Endothelial cell of umbilical vein (primary cell): ENCODE measurements around the gene OTULINL. TPM values are rescaled to one million over a fixed set of nuclear protein-coding genes. Genes with fewer than 3 reads are reported as not detected.

ENCODE experiments used
- BruUV-seq: library from RNA; stranded (reverse); fragments of 400-500 nt; replicated peaks from 2 replicates; lab custom pipeline; 2021; lab: Mats Ljungman, UMichigan
- CTCF ChIA-PET: fragments of 300-600, 350-600 bp; sonication (Branson Sonifier 250); formaldehyde crosslinking; loops from one replicate; lab custom pipeline; 2021; ENCODE audit warnings: antibody characterized with exemption, inconsistent platforms; lab: Charles Lee
- POLR2A ChIA-PET: fragments of 300-600, 350-600 bp; sonication (Branson Sonifier 250); formaldehyde crosslinking; loops from one replicate; lab custom pipeline; 2021; ENCODE audit warnings: antibody characterized with exemption, inconsistent platforms; lab: Charles Lee
- DNase-seq: peaks from one replicate; pipeline ENCODE4 v3.0.0-alpha.2; 2011; ENCODE audit warnings: low read depth, low spot score
- FAIRE-seq: peaks from 2 replicates; lab custom pipeline; 2011; peaks lifted over from hg19 to GRCh38; lab: Jason Lieb, UNC
- H2AFZ ChIP-seq: 2 replicates; pipeline ENCODE4 v1.6.0; 2012; ENCODE audit warnings: low read depth, low read length, control low read depth, inconsistent platforms
- H3K27ac ChIP-seq: 2 replicates; pipeline ENCODE4 v1.5.1; 2011; ENCODE audit warnings: low read depth, mild to moderate bottlenecking, control low read depth, low read length, moderate library complexity; ENCODE audit not compliant: insufficient read depth
- H3K27me3 ChIP-seq, 2 experiments: 2 replicates each; pipeline versions ENCODE4 v1.6.0 to v1.6.1; 2011; ENCODE audit warnings: low read length in 2 of 2, mixed read lengths in 1 of 2; ENCODE audit not compliant: control insufficient read depth in 2 of 2, insufficient read depth in 2 of 2
- H3K36me3 ChIP-seq, 2 experiments: 2 replicates in 1 of 2; 3 replicates in 1 of 2; pipeline ENCODE4 v1.5.1; 2011; ENCODE audit warnings: low read length in 2 of 2, mild to moderate bottlenecking in 1 of 2, moderate library complexity in 1 of 2; ENCODE audit not compliant: control insufficient read depth in 2 of 2, insufficient read depth in 2 of 2; ENCODE audit errors: extremely low read depth in 1 of 2
- H3K4me1 ChIP-seq: 3 replicates; pipeline ENCODE4 v1.5.1; 2011; ENCODE audit warnings: mild to moderate bottlenecking, low read length; ENCODE audit not compliant: control insufficient read depth, insufficient read depth; ENCODE audit errors: extremely low read depth
- H3K4me2 ChIP-seq: 2 replicates; pipeline ENCODE4 v1.6.1; 2011; ENCODE audit warnings: low read length, control low read depth, mixed read lengths; ENCODE audit not compliant: insufficient read depth
- H3K4me3 ChIP-seq, 3 experiments: fragments of 200-600 bp in 1 of 3; sonication (generic), shearing (Covaris generic) in 1 of 3; replicated peaks in 1 of 3; 2 replicates each; pipeline ENCODE4 v1.5.1; 2011 to 2016; ENCODE audit warnings: control low read depth in 3 of 3, low read length in 3 of 3, mild to moderate bottlenecking in 2 of 3, inconsistent platforms in 1 of 3, low read depth in 1 of 3, moderate library complexity in 1 of 3; ENCODE audit not compliant: insufficient read depth in 1 of 3
- H3K79me2 ChIP-seq: 2 replicates; pipeline ENCODE4 v1.6.0; 2012; ENCODE audit warnings: low read length, inconsistent platforms; ENCODE audit not compliant: control insufficient read depth, insufficient read depth
- H3K9ac ChIP-seq: replicated peaks from 2 replicates; pipeline ENCODE3; 2011; ENCODE audit warnings: low read length, control low read depth; ENCODE audit not compliant: insufficient read depth; ENCODE audit errors: extremely low read depth
- H3K9me1 ChIP-seq: replicated peaks from 3 replicates; pipeline ENCODE4 v1.6.0; 2011; ENCODE audit warnings: mild to moderate bottlenecking, low read length; ENCODE audit not compliant: control insufficient read depth, insufficient read depth; ENCODE audit errors: extremely low read depth
- H3K9me3 ChIP-seq: replicated peaks from 2 replicates; pipeline ENCODE4 v1.5.1; 2012; ENCODE audit warnings: low read length, inconsistent platforms; ENCODE audit not compliant: control insufficient read depth, insufficient read depth
- H4K20me1 ChIP-seq: replicated peaks from 2 replicates; pipeline ENCODE3; 2011; ENCODE audit warnings: mild to moderate bottlenecking, low read length; ENCODE audit not compliant: control insufficient read depth, insufficient read depth; ENCODE audit errors: extremely low read depth
- EZH2 ChIP-seq: IDR thresholded peaks from 2 replicates; pipeline ENCODE4 v1.6.1; 2012; ENCODE audit warnings: borderline replicate concordance, low read depth, mild to moderate bottlenecking, moderate library complexity, low read length, inconsistent platforms; ENCODE audit not compliant: severe bottlenecking
- FOS ChIP-seq: IDR thresholded peaks from 2 replicates; pipeline ENCODE4 v1.6.1; 2011; ENCODE audit warnings: mild to moderate bottlenecking, low read length, moderate library complexity, borderline replicate concordance; ENCODE audit not compliant: insufficient read depth
- GATA2 ChIP-seq: IDR thresholded peaks from 2 replicates; pipeline ENCODE4 v1.7.0; 2011; ENCODE audit warnings: low read depth, mild to moderate bottlenecking, moderate library complexity, mixed read lengths, low read length; ENCODE audit not compliant: insufficient read length, insufficient read depth
- JUN ChIP-seq: IDR thresholded peaks from 2 replicates; pipeline ENCODE4 v1.6.1; 2011; ENCODE audit warnings: borderline replicate concordance, low read depth; ENCODE audit not compliant: insufficient read length, insufficient read depth
- MYC ChIP-seq: IDR thresholded peaks from one replicate; pipeline ENCODE4 v1.6.1; 2011; ENCODE audit warnings: mild to moderate bottlenecking, low read depth, low read length
- POLR2A ChIP-seq: IDR thresholded peaks from 2 replicates; pipeline ENCODE4 v1.6.1; 2012; ENCODE audit warnings: low read depth, mild to moderate bottlenecking, control low read depth, low read length
- POLR2AphosphoS5 ChIP-seq: IDR thresholded peaks from 2 replicates; pipeline ENCODE4 v1.6.1; 2012; ENCODE audit warnings: low read depth, mild to moderate bottlenecking, control low read depth, low read length, moderate library complexity; ENCODE audit not compliant: insufficient read depth
- dilution Hi-C: fragments of 300-500 bp; cut with MboI; formaldehyde crosslinking; loops from one replicate; pipeline ENCODE4 v1.15.0; 2019; ENCODE audit warnings: low sequenced_read_pairs; ENCODE audit not compliant: extremely low pct_ligation_motif_present
- intact Hi-C: fragments of 100-400 bp; cut with micrococcal nuclease; formaldehyde crosslinking; loops from one replicate; pipeline ENCODE4 v1.10.0; 2022
- polyA plus RNA-seq, 4 experiments: library from polyadenylated mRNA; depleted of rRNA in 3 of 4; stranded (reverse) in 3 of 4; unstranded in 1 of 4; fragments of >200 nt; gene quantifications; 2 replicates each; pipeline versions ENCODE4 v1.2.1 to v1.2.3, GENCODE V29; 2011 to 2012; ENCODE audit warnings: missing spikeins in 1 of 4
- total RNA-seq: library from RNA; stranded (reverse); gene quantifications from 2 replicates; pipeline ENCODE4 v1.2.3, GENCODE V29; 2021
- TF ChIP-seq, protein P1 (sequence below): IDR thresholded peaks from 2 replicates; pipeline ENCODE4 v1.6.1; 2011; ENCODE audit not compliant: insufficient read depth, insufficient read length
- TF ChIP-seq, protein P2 (sequence below), 2 donors: IDR thresholded peaks; 1 replicate in 1 of 2; 2 replicates in 1 of 2; pipeline ENCODE4 v1.5.1; 2011; ENCODE audit warnings: low read length in 2 of 2, mild to moderate bottlenecking in 2 of 2, moderate library complexity in 2 of 2, control low read depth in 1 of 2, inconsistent platforms in 1 of 2, low read depth in 1 of 2; ENCODE audit not compliant: insufficient read depth in 1 of 2; ENCODE audit errors: extremely low read depth in 1 of 2

The OTULINL gene
- total and polyA plus RNA-seq, 2 donors (not counting 3 experiments of a cell fraction or from before 2014, with no cell fraction given): 0.08 to 0.42 TPM

DNA sequence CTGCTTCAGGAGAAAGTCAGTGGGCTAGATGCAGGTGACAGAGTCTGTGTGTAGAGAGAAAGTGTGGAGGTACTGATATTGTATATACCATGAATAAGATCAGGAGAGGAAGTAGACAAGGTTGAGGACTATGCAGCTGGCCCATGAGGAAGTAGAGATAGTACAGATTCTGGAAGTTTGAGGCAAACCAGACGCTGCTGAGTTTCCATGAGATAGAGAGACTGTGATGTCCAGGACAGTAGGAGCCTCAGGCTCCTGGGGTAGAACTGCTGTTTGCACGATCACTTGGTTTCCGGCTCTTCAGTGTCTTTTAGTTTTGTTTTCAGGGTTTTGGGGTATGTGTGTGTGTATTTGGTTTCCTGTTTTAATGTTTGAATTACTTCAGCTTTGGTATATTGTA, 13.6 kb downstream of the OTULINL start:
- H3K9ac ChIP-seq: no peak overlapping the region
- FAIRE-seq (no peak), DNase-seq (no peak)
- TF ChIP-seq JUN (no peak), GATA2 (no peak), MYC (no peak), POLR2AphosphoS5 (no peak), EZH2 (no peak), POLR2A (no peak), FOS (no peak)
- TF ChIP-seq, protein P1, sequence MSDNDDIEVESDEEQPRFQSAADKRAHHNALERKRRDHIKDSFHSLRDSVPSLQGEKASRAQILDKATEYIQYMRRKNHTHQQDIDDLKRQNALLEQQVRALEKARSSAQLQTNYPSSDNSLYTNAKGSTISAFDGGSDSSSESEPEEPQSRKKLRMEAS: no peak
- TF ChIP-seq, protein P2, sequence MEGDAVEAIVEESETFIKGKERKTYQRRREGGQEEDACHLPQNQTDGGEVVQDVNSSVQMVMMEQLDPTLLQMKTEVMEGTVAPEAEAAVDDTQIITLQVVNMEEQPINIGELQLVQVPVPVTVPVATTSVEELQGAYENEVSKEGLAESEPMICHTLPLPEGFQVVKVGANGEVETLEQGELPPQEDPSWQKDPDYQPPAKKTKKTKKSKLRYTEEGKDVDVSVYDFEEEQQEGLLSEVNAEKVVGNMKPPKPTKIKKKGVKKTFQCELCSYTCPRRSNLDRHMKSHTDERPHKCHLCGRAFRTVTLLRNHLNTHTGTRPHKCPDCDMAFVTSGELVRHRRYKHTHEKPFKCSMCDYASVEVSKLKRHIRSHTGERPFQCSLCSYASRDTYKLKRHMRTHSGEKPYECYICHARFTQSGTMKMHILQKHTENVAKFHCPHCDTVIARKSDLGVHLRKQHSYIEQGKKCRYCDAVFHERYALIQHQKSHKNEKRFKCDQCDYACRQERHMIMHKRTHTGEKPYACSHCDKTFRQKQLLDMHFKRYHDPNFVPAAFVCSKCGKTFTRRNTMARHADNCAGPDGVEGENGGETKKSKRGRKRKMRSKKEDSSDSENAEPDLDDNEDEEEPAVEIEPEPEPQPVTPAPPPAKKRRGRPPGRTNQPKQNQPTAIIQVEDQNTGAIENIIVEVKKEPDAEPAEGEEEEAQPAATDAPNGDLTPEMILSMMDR (IDR thresholded peaks at IDR 0.05; ENCODE audit: extremely low read depth in 1 of 2, insufficient read depth in 1 of 2, low read depth in 1 of 2, low read length in 2 of 2): no peak
- no peaks in the 10 kb centered on the region for H3K36me3 ChIP-seq
- CTCF ChIA-PET: no interaction called here
- POLR2A ChIA-PET: no interaction called here
- H3K9me1 ChIP-seq: no peaks in the 10 kb centered on the region
- no peaks in the 10 kb centered on the region for H3K79me2 ChIP-seq
- no peak overlapping the region for H3K4me2 ChIP-seq
- no peak overlapping the region for H2AFZ ChIP-seq
- no peaks in the 10 kb centered on the region for H4K20me1 ChIP-seq
- H3K27me3 ChIP-seq: peaks cover 4 to 22% of the 10 kb centered on the region in 2 experiments
- no peak overlapping the region for H3K4me3 ChIP-seq
- dilution Hi-C loops: no loop called here
- H3K4me1 ChIP-seq: no peaks in the 10 kb centered on the region
- H3K27ac ChIP-seq: no peak overlapping the region
- no peaks in the 10 kb centered on the region for H3K9me3 ChIP-seq
- no TSS peak for BruUV-seq
- intact Hi-C loops: no loop called here
